Tongue (tissue), 3 donors: ENCODE measurements around the gene WDR45. TPM values are rescaled to one million over a fixed set of nuclear protein-coding genes. Genes with fewer than 3 reads are reported as not detected.
A peak's percentile ranks its signal among the peaks of the same experiment; 100 is the strongest.

Experiments
- DNase-seq: peaks from one replicate; pipeline ENCODE4 v3.0.0-alpha.2; 2015
- small RNA-seq: library from RNA; depleted of rRNA; stranded (forward); fragments of <200 nt; gene quantifications from one replicate; pipeline ENCODE3, GENCODE V24; 2014; ENCODE audit warnings: low replicate concordance
- total RNA-seq: library from RNA; depleted of rRNA; stranded (reverse); fragments of >200 nt; gene quantifications from one replicate; pipeline ENCODE4 v1.2.3, GENCODE V29; 2014

Gene WDR45
- total RNA-seq, 1 donor from 2014 or later = 20.3 TPM

GRCh38 chrX:49043220-49043986 is 36.3 kb downstream of the WDR45 start, which contains the start of gene TFE3:
Gene TFE3, minus strand, starts transcription at chrX:49043357. Its CDS starts 131 bp downstream, at chrX:49043226.
- peak; percentile 99 for DNase-seq

- DNase-seq = peak; percentile 29
Observed at GRCh38 chrX:49042581-49043219, 37.0 kb downstream of the WDR45 start.

- DNase-seq = peak; percentile 37
Observed at GRCh38 chrX:49041744-49042580, 37.7 kb downstream of the WDR45 start.

- DNase-seq = no peak
Observed at GRCh38 chrX:49040376-49040955, 39.2 kb downstream of the WDR45 start.

GRCh38 chrX:49039598-49040375 is 39.9 kb downstream of the WDR45 start:
- peak; percentile 72 for DNase-seq

- DNase-seq = no peak
Observed at GRCh38 chrX:49037883-49038475, 41.7 kb downstream of the WDR45 start.

GRCh38 chrX:49030283-49030682 is 49.4 kb downstream of the WDR45 start:
- no peak for DNase-seq

- DNase-seq = no peak
Observed at GRCh38 chrX:49029876-49030275, 49.8 kb downstream of the WDR45 start.

Small RNA genes lying within 50 kb of the gene (small RNA-seq; reads per million reads assigned to genes)
- gene RNU4-52P = not detected

Other genes starting within 250 kb of the WDR45 start
- 2.5 TPM for gene PCSK1N, start 244.3 kb downstream of the WDR45 start, total RNA-seq
- gene TIMM17B, start 182.1 kb downstream of the WDR45 start, total RNA-seq = 36.7 TPM
- gene PQBP1, start 182.0 kb downstream of the WDR45 start, total RNA-seq = 25.2 TPM
- gene SLC35A2, start 168.2 kb downstream of the WDR45 start, total RNA-seq = 11.1 TPM
- 1.8 TPM for gene PIM2, start 160.9 kb downstream of the WDR45 start, total RNA-seq
- 30.8 TPM for gene OTUD5, start 122.3 kb downstream of the WDR45 start, total RNA-seq
- 2.1 TPM for gene KCND1, start 108.0 kb downstream of the WDR45 start, total RNA-seq
- gene GRIPAP1, start 77.6 kb downstream of the WDR45 start, total RNA-seq = 21.0 TPM
- gene TFE3, start 36.5 kb downstream of the WDR45 start, total RNA-seq = 27.1 TPM
- 2.7 TPM for gene CCDC120, start 20.9 kb downstream of the WDR45 start, total RNA-seq
- 1.3 TPM for gene PRAF2, start 5.9 kb downstream of the WDR45 start, total RNA-seq
- gene GPKOW, start 43.8 kb upstream of the WDR45 start, total RNA-seq = 22.9 TPM
- gene MAGIX, start 82.9 kb upstream of the WDR45 start, total RNA-seq = 3.5 TPM
- gene PLP2, start 92.0 kb upstream of the WDR45 start, total RNA-seq = 16.5 TPM
- 7.7 TPM for gene PRICKLE3, start 106.5 kb upstream of the WDR45 start, total RNA-seq
- 1.1 TPM for gene SYP, start 120.3 kb upstream of the WDR45 start, total RNA-seq
- gene CACNA1F, start 153.5 kb upstream of the WDR45 start, total RNA-seq = not detected
- gene CCDC22, start 155.6 kb upstream of the WDR45 start, total RNA-seq = 10.6 TPM
- 0.21 TPM for gene FOXP3, start 184.8 kb upstream of the WDR45 start, total RNA-seq
- 14.4 TPM for gene PPP1R3F, start 189.9 kb upstream of the WDR45 start, total RNA-seq
- not detected for gene GAGE10, start 223.8 kb upstream of the WDR45 start, total RNA-seq
- gene GAGE12J, start 242.2 kb upstream of the WDR45 start, total RNA-seq = not detected